NOMO-1 (cell line): ENCODE measurements around the gene RASL10B.
A peak's percentile ranks its signal among the peaks of the same experiment; 100 is the strongest.
"Not testable (repeated sequence)": the region's sequence is repeated elsewhere in the genome, so short reads cannot be mapped to it uniquely, and the experiment has no call there.

ENCODE experiments used
- DNase-seq, 2 experiments: peaks; one replicate each; lab custom pipeline; 2025; ENCODE audit not compliant: unreplicated experiment in 2 of 2; lab: John Stamatoyannopoulos, UW

Gene RASL10B

GRCh38 chr17:35731239-35731916 lies at the start of gene RASL10B:
Gene RASL10B, plus strand, starts transcription at chr17:35731639. Its CDS starts 3,546 bp downstream, at chr17:35735185.
- no peak for DNase-seq

- DNase-seq: peak; percentile 43 to 75
Observed at GRCh38 chr17:35683591-35683990, 47.8 kb upstream of the RASL10B start.

GRCh38 chr17:35684055-35684802 lies 47.2 kb upstream of the RASL10B start:
- no peak for DNase-seq

- no peak for DNase-seq
Observed at GRCh38 chr17:35692512-35693210, 38.8 kb upstream of the RASL10B start.

- no peak for DNase-seq
Observed at GRCh38 chr17:35693662-35694061, 37.8 kb upstream of the RASL10B start.

- no peak for DNase-seq
Observed at GRCh38 chr17:35694906-35695305, 36.5 kb upstream of the RASL10B start.

GRCh38 chr17:35695613-35696012 lies 35.8 kb upstream of the RASL10B start:
- DNase-seq: no peak

GRCh38 chr17:35698800-35699199 lies 32.6 kb upstream of the RASL10B start:
- DNase-seq: no peak

GRCh38 chr17:35700150-35700549 lies 31.3 kb upstream of the RASL10B start:
- no peak for DNase-seq

- no peak for DNase-seq
Observed at GRCh38 chr17:35701491-35701890, 29.9 kb upstream of the RASL10B start.

- not testable (repeated sequence) for DNase-seq
Observed at GRCh38 chr17:35703308-35703707, 28.1 kb upstream of the RASL10B start.

- no peak for DNase-seq
Observed at GRCh38 chr17:35705230-35705629, 26.2 kb upstream of the RASL10B start.

GRCh38 chr17:35705705-35706104 lies 25.7 kb upstream of the RASL10B start:
- DNase-seq: no peak

- no peak for DNase-seq
Observed at GRCh38 chr17:35708149-35708548, 23.3 kb upstream of the RASL10B start.

- no peak for DNase-seq
Observed at GRCh38 chr17:35708951-35709350, 22.5 kb upstream of the RASL10B start.

GRCh38 chr17:35709874-35710273 lies 21.6 kb upstream of the RASL10B start:
- no peak for DNase-seq

GRCh38 chr17:35710950-35711349 lies 20.5 kb upstream of the RASL10B start:
- no peak for DNase-seq

- no peak for DNase-seq
Observed at GRCh38 chr17:35713069-35713728, 18.2 kb upstream of the RASL10B start.

GRCh38 chr17:35714988-35715387 lies 16.5 kb upstream of the RASL10B start:
- DNase-seq: no peak

- no peak for DNase-seq
Observed at GRCh38 chr17:35715416-35715815, 16.0 kb upstream of the RASL10B start.

- no peak for DNase-seq
Observed at GRCh38 chr17:35716173-35716572, 15.3 kb upstream of the RASL10B start.
